ENCODE results near the gene ZNF70.

Gene ZNF70

DNA sequence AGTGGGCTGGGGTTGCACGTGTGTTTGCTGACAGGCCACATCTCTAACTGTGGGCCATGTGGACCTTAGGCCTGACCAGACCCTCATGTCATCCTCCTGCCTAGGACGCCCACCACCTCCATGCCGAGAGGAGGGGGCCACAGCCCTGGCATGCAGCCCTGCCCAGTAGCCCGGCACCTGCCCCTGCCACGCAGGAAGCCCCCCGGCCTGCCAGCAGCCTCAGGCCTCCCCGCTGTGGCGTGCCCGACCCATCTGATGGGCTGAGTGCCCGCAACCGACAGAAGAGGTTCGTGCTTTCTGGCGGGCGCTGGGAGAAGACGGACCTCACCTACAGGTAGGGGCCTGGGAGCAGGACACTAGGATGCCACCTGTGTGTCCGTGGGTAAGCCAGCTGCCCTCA is 28.2 kb upstream of the ZNF70 start:
- no peak for DNase-seq (ENCODE audit: low spot score)

GRCh38 chr22:23778577-23778900 is 27.6 kb upstream of the ZNF70 start:
- no peak for DNase-seq (ENCODE audit: low spot score)

DNA sequence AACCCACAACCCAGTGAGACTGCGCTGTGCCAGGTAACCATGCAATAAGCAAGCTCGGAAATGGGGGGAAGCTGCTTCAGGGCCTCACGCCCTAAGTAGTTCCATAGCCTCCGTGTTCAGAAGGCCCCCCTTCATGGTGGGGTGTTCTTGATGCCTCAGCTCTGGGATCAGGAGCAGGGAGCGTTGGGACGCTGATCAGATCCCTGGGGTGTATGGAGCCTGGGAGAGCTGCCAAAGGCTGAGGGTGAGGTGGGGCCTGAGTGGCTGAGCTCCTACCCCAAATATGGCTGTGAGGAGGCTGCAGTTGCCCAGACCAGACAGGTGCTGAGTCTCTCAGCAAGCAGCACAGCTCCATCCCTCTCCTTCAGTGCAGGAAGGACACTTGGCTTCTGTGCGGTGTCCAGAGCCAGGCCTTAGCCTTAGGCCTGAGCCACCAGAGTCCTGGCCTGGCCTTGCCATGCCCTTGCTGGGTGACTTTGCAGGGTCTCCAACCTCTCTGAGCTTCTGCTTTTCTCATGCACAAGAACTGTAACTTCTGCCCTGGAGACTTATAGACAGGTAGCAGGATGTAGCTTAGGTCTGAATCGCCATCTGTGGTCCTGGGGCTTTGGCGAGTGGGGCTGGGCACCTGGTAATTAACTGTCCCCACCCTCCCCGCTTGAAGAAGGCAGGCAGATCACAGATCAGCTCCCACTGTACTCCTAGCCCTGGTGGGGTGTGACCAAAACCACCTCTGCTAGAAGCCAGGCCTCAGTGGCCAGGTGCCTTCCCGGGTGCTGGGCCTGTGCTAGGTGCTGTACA is 27.1 kb upstream of the ZNF70 start:
- no peak for DNase-seq (ENCODE audit: low spot score)

DNA sequence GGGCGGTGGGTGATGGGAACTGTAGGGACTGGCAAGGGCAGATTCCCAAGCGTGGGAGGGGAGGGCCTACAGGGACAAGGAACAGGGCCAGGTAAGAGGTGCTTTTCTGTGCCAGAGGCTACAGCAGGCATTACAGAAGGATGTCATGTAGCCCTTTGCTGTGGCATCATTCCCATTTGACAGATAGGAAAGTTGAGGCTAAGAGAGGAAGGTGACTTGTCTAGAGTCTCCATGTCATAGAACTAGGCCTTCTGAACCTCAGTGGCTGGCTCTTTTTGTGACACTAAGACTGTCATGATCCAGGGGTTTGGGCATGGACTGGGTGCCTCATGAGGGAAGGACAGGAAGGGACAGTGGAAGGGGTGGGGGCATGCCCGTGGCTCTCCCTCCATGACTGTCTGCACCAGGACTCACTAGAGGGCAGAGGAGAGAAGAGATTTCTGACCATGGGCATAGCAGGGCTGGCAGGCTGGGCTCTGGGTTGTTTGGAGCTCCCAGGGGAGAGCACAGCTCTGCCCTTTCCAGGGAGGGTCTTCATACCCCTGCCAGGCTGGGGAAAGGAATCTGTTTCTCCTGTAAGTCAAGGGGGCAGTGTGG is 25.0 kb upstream of the ZNF70 start:
- DNase-seq (ENCODE audit: low spot score): no peak

- DNase-seq (ENCODE audit: low spot score): no peak
These were observed 24.1 kb upstream of the ZNF70 start for GRCh38 chr22:23774922-23775436.

DNA sequence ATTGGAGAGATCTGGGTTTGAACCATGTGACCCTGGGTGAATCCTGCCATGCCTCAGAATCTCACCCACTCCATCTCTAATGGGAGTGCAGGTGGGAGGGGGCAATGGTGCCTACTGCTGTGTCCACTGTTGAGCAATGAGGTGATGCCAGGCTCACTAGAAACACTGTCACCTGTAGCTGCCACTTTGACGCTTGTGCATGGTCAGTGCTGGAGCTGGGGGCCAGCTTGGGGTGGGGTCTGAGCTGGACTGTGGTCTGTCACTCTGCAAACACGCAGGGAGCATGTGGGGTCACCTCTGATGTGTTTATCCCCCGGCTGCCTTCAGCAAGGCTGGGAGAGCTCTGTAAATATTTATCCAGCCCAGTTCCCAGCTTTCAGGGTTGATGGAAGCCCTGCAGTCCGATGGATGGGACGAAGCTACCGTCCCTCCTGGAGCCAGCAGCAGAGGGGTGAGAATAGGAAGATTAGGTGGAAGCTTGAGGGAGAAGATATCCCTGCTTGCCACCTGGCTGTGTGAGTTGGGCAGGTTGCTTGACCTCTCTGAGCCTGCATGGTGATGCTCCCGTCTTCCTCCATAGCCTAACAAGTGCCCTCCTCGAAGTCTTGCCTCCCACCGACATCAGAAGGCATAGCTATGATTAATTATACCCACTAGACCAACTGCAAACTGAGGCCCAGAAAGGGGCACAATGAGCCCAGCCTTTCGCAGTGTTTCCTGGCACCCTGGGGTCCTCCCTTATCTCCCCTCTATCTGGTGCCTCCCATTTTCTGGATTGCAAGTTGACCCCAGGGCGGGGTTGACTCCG is 23.4 kb upstream of the ZNF70 start:
- no peak for DNase-seq (ENCODE audit: low spot score)

DNA sequence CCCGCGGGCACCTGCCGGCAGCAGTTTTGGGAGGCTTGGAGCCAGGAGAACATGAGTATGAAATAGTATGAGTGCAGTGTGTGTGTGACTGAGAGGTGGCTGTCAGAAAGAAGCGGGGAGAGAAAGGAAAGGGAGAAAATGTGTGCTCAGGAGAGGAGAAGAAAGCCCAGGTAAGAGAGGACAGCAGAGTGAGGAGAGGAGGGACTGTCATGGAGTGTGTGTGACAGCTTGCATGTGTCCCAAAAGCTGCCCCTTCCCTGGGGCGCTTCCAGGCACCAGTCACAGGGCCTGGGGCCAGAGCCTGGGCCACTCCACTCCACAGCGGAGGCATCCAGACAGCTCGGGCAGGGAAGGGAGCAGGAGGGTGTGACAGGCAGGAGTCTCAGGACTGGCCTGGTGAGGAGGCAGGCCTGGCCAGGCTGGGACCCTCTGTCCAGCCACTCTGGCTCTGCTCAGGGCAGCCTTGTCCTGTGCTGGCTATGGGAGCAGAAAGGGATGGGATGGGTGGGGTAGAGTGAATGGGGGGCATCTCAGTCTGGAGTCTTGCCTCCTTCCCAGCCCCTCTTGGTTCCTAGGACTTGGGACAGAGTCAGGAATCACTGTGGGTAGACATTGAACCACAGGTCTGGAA is 22.7 kb upstream of the ZNF70 start:
- DNase-seq (ENCODE audit: low spot score): no peak

DNA sequence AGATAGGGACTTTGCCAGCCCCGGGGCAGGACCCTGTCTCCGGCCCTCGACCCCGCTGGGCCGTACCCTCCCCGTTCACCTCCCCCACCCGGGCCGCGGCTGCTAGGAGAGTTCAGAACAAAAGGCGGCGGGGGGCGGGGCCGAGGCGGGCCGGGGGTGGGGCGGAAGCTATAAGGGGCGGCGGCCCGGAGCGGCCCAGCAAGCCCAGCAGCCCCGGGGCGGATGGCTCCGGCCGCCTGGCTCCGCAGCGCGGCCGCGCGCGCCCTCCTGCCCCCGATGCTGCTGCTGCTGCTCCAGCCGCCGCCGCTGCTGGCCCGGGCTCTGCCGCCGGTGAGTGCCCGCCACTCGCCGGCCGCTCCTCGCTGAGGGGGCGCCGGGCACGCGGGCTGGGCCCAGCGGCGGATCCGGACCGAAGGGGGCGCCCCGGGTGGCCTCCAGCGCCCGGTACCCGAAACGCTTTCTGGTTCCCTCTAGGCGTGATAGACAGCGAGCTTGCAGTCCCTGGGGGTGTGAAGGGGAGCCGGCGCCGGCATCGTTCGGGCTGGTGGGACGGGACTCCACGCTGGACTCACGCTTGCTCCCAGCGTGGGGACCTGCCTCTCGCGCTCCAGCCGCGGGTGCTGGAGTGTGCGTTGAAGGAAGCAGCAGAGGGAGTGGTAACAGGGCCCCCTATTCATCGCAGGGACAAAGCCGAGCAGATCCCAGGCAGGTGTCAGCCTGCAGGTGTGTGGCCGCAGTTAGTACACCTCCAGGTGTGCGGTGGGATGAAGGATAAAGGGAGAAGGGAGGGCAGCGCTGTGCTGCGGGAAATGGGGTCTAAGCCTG is 21.9 kb upstream of the ZNF70 start, which contains the start of gene MMP11:
TSS of gene MMP11 (plus strand) at position 201 of the 825 bp plus-strand sequence. CDS start at position 223, 22 bp downstream.
- DNase-seq (ENCODE audit: low spot score): no peak

DNA sequence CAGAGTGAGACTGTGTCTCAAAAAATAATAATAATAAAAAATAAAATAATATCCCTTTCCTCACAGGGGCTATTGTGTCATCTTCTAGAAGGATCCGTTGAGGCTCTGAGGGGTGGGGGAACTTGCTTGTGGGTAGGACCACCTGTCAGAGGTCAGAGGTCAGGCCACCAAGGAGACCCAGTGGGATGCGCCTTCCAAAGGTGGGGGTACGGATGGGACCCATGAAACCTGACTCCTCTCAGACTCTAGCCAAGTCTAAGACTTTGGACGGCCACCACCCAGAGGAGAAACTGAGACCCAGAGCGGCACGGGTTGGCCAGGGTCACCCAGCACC is 21.4 kb upstream of the ZNF70 start:
- DNase-seq (ENCODE audit: low spot score): no peak

DNA sequence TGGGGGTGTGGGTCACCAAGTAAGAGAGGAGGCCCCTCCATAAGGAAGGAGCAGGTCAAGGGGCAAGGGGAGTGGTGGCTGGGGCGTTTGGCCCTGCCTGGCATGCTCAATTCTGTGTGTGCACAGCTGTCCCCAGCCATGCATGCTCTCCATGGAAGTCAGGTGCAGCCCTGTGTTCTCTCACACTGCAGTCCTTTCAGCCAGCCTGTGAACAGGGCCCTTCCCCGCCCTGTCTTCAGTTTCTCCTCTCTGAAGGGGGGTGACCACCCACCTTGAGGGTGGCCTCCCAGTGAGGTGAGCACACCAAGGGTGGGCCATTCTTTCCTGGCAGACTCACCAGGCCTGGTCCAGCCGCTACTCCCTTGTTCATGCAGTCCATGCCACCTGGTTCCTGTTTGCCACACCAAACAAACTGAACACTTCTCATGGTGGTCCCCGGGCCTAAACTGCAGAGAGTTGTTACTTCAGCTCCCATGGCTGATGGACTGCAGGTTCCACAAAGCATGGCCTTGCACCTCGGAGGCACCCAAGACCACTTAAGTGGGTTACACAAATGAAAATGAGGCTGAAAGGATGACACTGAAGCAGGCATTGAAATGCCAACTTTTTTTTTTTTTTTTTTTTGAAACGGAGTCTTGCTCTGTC is 18.5 kb upstream of the ZNF70 start:
- no peak for DNase-seq (ENCODE audit: low spot score)

DNA sequence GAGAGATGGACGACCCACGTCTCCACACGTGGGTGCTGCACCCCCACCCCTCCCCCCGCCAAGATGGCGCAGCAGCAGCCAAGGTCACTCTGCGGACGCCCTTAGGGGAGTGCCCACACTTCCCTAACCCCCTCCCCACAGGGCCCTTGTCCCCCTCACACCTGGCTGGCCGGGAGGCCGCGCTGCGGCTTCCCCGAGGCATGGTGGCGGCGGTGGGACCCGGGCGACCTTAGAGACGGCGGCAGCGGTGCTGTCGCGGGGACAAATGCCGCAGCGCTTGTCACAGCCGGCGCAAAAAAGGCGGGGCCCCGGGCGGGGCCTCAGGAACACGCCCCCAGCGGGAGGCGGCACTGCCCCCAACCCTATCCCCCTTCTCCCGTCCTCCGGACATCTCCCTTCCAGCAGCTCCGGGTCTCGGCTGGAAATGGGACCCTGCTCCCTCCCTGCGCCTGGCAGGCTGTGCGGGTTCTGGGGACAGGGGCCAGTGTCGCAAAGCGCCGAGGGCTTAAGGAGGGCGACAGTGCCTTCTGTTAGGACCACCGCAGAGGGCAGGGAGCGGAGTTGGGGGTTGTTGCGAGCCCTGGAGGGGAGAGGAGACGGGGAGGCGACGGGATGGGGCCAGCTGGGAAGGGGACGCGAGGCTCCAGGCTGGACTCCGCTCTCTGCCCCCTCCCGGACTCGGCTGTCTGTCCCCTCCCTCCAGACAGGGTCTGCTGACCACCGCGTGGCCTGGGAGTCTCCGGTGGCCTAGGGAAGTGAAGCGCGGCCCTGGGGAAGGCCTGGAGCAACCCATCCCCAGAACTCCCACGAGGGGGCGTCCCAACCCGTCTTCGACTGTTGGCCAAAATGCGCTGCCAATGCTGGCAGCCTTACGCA is 17.0 kb upstream of the ZNF70 start, which contains the start of gene CHCHD10:
TSS of gene CHCHD10 (minus strand) at position 300 of the 876 bp plus-strand sequence. CDS start at position 202, 98 bp downstream.
- peak; percentile 85 for DNase-seq (ENCODE audit: low spot score)

- no peak for DNase-seq (ENCODE audit: low spot score)
These were observed 16.4 kb upstream of the ZNF70 start for GRCh38 chr22:23767303-23767672.

GRCh38 chr22:23764899-23765881 is 14.3 kb upstream of the ZNF70 start:
- no peak for DNase-seq (ENCODE audit: low spot score)

DNA sequence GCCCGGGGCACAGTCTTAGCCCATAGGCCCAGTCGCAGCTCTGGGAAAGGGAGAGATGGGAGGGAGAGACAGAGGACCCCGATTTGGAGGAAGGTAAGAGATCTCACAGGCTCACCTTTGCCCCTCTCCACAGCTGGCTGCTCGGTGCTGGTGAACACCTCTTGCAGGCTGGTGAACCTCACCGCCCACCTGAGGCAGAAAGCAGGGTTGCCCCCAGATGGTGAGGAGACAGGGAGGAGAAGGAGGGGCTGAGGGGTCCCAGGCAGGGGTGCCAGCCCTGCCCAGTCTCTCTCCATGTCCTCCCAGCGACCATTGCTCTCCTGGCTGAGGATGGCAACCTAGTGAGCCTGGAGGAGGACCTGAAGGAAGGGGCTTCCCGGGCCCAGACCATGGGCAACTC is 13.0 kb upstream of the ZNF70 start:
- no peak for DNase-seq (ENCODE audit: low spot score)

- no peak for DNase-seq (ENCODE audit: low spot score)
These were observed 12.7 kb upstream of the ZNF70 start for GRCh38 chr22:23763579-23763945.

DNA sequence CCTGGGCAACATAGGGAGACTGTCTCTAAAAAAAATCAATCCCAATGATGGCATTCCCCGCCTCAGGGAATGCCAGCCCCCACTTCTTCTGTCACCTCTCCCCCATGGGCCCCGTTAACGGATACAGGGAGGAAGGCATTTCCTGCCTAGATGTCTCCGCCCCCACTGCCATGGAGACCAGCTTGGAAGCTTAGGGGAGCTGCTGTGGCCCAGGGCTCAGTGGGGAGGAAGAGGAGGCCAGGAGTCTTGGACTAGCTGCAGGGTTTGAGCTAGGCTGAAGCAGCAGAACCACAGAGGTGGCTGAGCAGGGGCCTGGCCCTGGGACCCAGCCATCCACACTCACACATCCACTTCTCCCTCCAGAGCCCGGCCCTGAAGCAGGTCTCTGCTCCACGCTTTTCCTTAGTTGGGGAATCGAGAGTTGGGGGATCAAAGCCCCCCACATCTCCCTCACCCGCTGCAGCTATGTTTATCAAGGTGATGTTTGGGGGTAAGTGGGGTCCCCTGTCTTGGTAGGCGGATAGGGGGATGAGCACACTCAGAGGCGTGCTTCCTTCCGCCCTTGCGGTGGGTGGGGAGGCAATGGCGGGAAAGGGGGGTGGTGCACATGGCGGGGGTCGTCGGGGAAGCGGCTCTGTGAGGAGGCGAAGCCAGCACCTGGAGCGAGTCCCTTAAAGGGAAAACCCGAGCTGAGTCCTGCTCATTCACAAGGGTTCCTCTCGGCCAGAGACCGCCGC is 12.1 kb upstream of the ZNF70 start, which contains the start of gene C22orf15:
TSS of gene C22orf15 (plus strand) at position 149 of the 737 bp plus-strand sequence. CDS start at position 466, 317 bp downstream.
- DNase-seq (ENCODE audit: low spot score): no peak

DNA sequence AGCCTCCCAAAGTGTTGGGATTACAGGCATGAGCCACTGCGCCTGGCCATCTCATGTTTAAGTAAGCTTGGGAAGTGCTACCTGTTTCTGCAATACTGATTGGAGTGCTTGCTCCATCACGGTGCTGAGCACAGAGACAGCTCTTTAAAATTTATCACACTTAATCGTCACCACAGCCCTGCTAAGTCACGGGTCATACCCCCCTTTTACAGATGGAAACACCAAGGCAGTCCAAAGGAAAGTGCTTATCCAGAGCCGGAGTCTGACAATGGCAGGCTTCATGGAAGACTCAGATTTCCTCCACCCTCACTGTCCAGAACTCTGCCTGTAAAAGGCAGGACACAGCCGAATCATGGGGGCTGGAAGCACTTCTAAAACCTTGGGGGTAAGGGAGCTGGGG is 9.1 kb upstream of the ZNF70 start:
- no peak for DNase-seq (ENCODE audit: low spot score)

DNA sequence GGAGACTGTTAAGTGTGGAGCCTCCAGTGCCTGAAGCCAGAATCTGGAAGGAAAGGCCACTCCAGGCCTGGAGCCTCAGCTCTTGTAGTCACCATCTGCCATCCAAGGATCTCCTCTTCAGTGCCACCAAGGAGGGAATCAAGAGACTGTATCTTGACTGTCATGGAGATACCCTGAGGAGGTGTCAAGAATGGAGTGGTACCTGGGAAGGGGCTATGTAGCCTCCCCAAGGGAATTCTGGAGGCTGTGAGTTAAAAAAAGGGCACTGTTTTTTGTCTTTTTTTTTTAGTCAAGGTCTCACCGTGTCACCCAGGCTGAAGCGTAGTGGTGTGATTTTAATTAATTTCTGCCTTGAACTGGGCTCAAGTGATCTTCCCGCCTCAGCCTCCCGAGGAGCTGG is 8.7 kb upstream of the ZNF70 start:
- DNase-seq (ENCODE audit: low spot score): no peak
